Measurements from ENCODE around the gene GALNT2. TPM values are rescaled to one million over a fixed set of nuclear protein-coding genes. Genes with fewer than 3 reads are reported as not detected.
A peak's percentile ranks its signal among the peaks of the same experiment; 100 is the strongest.

The GALNT2 gene
- total RNA-seq, 1 experiment from 2014 or later: 152 TPM

DNA sequence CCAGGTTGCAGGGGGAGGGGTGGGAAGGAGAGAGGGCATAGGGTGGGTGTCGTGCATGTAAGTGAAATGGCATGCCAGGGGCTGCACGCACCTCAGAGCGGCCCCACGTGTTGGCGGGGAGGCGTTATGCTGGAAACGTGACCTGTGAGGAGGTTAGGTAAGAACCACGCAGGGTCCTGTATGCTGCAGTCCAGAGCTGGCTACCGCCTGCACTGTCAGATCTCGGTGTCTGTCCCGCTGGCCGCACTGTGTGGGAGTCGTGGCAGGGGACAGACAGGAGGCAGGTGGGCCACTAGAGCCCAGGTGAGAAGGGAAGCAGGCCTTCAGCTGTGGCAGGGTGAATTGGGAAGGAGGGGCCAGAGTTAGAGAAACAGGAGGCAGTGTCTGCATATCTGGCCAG lies 79.7 kb downstream of the GALNT2 start:
- BruUV-seq (replicated peaks): no TSS peak
- no peaks in the 10 kb centered on the region for H3K27me3 ChIP-seq (ENCODE audit: control insufficient read depth, insufficient read depth, low read length)
- H3K36me3 ChIP-seq (ENCODE audit: control insufficient read depth, insufficient read depth, low read length): no peaks in the 10 kb centered on the region
- no peaks in the 10 kb centered on the region for H3K9me3 ChIP-seq (ENCODE audit: control insufficient read depth, insufficient read depth, low read depth, low read length)
- ATAC-seq: no peak
- in situ Hi-C loops (cut with HindIII; ENCODE audit: low pct_unique_long_range_greater_than_20kb, low sequenced_read_pairs) (no loop called here), intact Hi-C loops (cut with micrococcal nuclease; ENCODE audit: unreplicated experiment) (no loop called here)
- no peaks in the 10 kb centered on the region; the same call in 1 of the 2 replicates for H3K4me1 ChIP-seq (ENCODE audit: control insufficient read depth, insufficient read depth, low read length)
- no peak for DNase-seq (ENCODE audit: low read depth, low spot score)
- POLR2A ChIA-PET: no interaction called here
- H3K4me3 ChIP-seq (ENCODE audit: low read depth in 2 of 2, low read length in 2 of 2): no peak overlapping the region
- CTCF ChIA-PET: no interaction called here
- no peak overlapping the region for H3K27ac ChIP-seq (ENCODE audit: low read length)
- no peak for TF ChIP-seq TCF7L2 (IDR thresholded peaks at IDR 0.05; ENCODE audit: low read depth, low read length)
- TF ChIP-seq, protein P1, sequence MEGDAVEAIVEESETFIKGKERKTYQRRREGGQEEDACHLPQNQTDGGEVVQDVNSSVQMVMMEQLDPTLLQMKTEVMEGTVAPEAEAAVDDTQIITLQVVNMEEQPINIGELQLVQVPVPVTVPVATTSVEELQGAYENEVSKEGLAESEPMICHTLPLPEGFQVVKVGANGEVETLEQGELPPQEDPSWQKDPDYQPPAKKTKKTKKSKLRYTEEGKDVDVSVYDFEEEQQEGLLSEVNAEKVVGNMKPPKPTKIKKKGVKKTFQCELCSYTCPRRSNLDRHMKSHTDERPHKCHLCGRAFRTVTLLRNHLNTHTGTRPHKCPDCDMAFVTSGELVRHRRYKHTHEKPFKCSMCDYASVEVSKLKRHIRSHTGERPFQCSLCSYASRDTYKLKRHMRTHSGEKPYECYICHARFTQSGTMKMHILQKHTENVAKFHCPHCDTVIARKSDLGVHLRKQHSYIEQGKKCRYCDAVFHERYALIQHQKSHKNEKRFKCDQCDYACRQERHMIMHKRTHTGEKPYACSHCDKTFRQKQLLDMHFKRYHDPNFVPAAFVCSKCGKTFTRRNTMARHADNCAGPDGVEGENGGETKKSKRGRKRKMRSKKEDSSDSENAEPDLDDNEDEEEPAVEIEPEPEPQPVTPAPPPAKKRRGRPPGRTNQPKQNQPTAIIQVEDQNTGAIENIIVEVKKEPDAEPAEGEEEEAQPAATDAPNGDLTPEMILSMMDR (IDR thresholded peaks at IDR 0.05): no peak
- no peak for TF ChIP-seq REST (IDR thresholded peaks at IDR 0.05; ENCODE audit: insufficient read depth in 1 of 2, low read depth in 2 of 2, low read length in 1 of 2)
- no peak for TF ChIP-seq SIN3A (IDR thresholded peaks at IDR 0.05; ENCODE audit: borderline replicate concordance, insufficient read depth, low read depth, low read length)
- TF ChIP-seq POLR2AphosphoS5 (IDR thresholded peaks at IDR 0.05; ENCODE audit: low read depth, low read length): no peak

- H3K4me3 ChIP-seq (ENCODE audit: low read depth in 2 of 2, low read length in 2 of 2): no peak overlapping the region
- BruUV-seq (replicated peaks): no TSS peak
- intact Hi-C loops (cut with micrococcal nuclease; ENCODE audit: unreplicated experiment) (no loop called here), in situ Hi-C loops (cut with HindIII; ENCODE audit: low pct_unique_long_range_greater_than_20kb, low sequenced_read_pairs) (no loop called here)
- no peaks in the 10 kb centered on the region for H3K9me3 ChIP-seq (ENCODE audit: control insufficient read depth, insufficient read depth, low read depth, low read length)
- H3K4me1 ChIP-seq (ENCODE audit: control insufficient read depth, insufficient read depth, low read length): no peaks in the 10 kb centered on the region; the same call in 1 of the 2 replicates
- TF ChIP-seq POLR2AphosphoS5 (IDR thresholded peaks at IDR 0.05; ENCODE audit: low read depth, low read length): no peak
- no peak for TF ChIP-seq TCF7L2 (IDR thresholded peaks at IDR 0.05; ENCODE audit: low read depth, low read length)
- TF ChIP-seq, protein P1 (IDR thresholded peaks at IDR 0.05): no peak
- no peak for TF ChIP-seq REST (IDR thresholded peaks at IDR 0.05; ENCODE audit: insufficient read depth in 1 of 2, low read depth in 2 of 2, low read length in 1 of 2)
- TF ChIP-seq SIN3A (IDR thresholded peaks at IDR 0.05; ENCODE audit: borderline replicate concordance, insufficient read depth, low read depth, low read length): no peak
- no peaks in the 10 kb centered on the region for H3K36me3 ChIP-seq (ENCODE audit: control insufficient read depth, insufficient read depth, low read length)
- DNase-seq (ENCODE audit: low read depth, low spot score) (no peak), ATAC-seq (peak; percentile 47; the same call in 1 of the 2 replicates)
- CTCF ChIA-PET: interaction anchor here (0.5 kb wide), 1 partner anchor 222 kb away, joined by 6 read pairs; no protein-coding TSS in a partner anchor
- no peaks in the 10 kb centered on the region for H3K27me3 ChIP-seq (ENCODE audit: control insufficient read depth, insufficient read depth, low read length)
- no peak overlapping the region for H3K27ac ChIP-seq (ENCODE audit: low read length)
- POLR2A ChIA-PET: no interaction called here
Observed at GRCh38 chr1:230147253-230148125, 80.5 kb downstream of the GALNT2 start.
